Pancreas (tissue), 10 donors: ENCODE measurements around the gene MAP1A. TPM values are rescaled to one million over a fixed set of nuclear protein-coding genes. Genes with fewer than 3 reads are reported as not detected.

Source experiments
- ATAC-seq, 4 donors: fragments of 200-7000 bp; cut with Tn5 transposase; one replicate each; pipeline versions ENCODE4 v1.8.0 to v1.9.1; 2020; ENCODE audit warnings: mild to moderate bottlenecking in 4 of 4, moderate library complexity in 4 of 4
- DNase-seq, 6 donors: peaks; one replicate each; pipeline ENCODE4 v3.0.0-alpha.2; 2020
- FAIRE-seq: peaks from 2 replicates; lab custom pipeline; 2012; peaks lifted over from hg19 to GRCh38; lab: Jason Lieb, UNC
- H3K27ac ChIP-seq, 4 donors: fragments of 200-600 bp; sonication (generic); 1 replicate in 3 of 4; 2 replicates in 1 of 4; pipeline versions ENCODE4 v1.5.0 to v1.8.0; 2020
- H3K27me3 ChIP-seq, 4 donors: fragments of 200-600 bp; one replicate each; pipeline ENCODE4 v1.8.0; 2021
- H3K36me3 ChIP-seq, 3 donors: fragments of 200-600 bp; sonication (generic) in 1 of 3; one replicate each; pipeline versions ENCODE4 v1.5.0 to v1.8.0; 2020 to 2021
- H3K4me1 ChIP-seq, 3 donors: fragments of 200-600 bp; one replicate each; pipeline ENCODE4 v1.8.0; 2021
- H3K4me3 ChIP-seq, 4 donors: fragments of 200-600 bp; sonication (generic) in 2 of 4; one replicate each; pipeline versions ENCODE4 v1.5.0 to v1.8.0; 2020 to 2021
- H3K9me3 ChIP-seq, 4 donors: fragments of 200-600 bp; one replicate each; pipeline ENCODE4 v1.8.0; 2021
- CTCF ChIP-seq, 4 donors: fragments of 200-600 bp; sonication (generic) in 3 of 4; IDR thresholded peaks; one replicate each; pipeline versions ENCODE4 v1.5.0 to v1.8.0; 2021; ENCODE audit warnings: antibody characterized with exemption in 4 of 4
- WGBS, 2 donors: extraction: QIAGEN DNeasy Blood & Tissue Kit; methylation state at CpG; one replicate each; pipeline ENCODE4 v1.1.7; 2013; 5-methylcytosine and 5-hydroxymethylcytosine counted together
- intact Hi-C, 3 donors: fragments of 100-400 bp; cut with DNase I; formaldehyde crosslinking; loops; one replicate each; pipeline versions ENCODE4 v1.11.1 to v1.14.2; 2022
- polyA plus RNA-seq, 2 donors: library from polyadenylated mRNA; stranded (reverse); fragments of 200-250 nt; gene quantifications; one replicate each; pipeline ENCODE4 v1.2.3, GENCODE V29; 2013
- total RNA-seq, 6 donors: library from RNA; stranded (reverse); fragmentation: NEBNext Ultra II Directional in 4 of 6; extraction: Animal tissue kit (Norgen Biotek cat#: 25700) in 4 of 6; gene quantifications; one replicate each; pipeline versions ENCODE4 v1.2.1 to v1.2.4, GENCODE V29; 2021 to 2023
- donor health status: healthy with polysubstance abuse.
- donor health status: DM: no; HTN: no; CAD: no; lungs with moderate emphysema.
- donor health status: DM: no; HTN: no; CAD: no.
- donor health status: control.
- donor health status: control.
- donor health status: Bipolar disorder and iron deficiency.
- donor health status: DM: yes; HTN: yes; CAD: no.
- donor health status: DM: no; HTN: no; CAD: no.
- donor health status: DM: no; HTN: no; CAD: no.
- donor health status: DM: yes; HTN: yes; CAD: no.

The MAP1A gene
- total and polyA plus RNA-seq, 8 donors, result 0.59 to 4.1 (median 1.5) TPM

- TF ChIP-seq CTCF (IDR thresholded peaks at IDR 0.05), result no peak
- WGBS, 2 donors, result 80 to 91% methylated on average over 7 of the region's 7 CpGs
- H3K27ac ChIP-seq, result no peak overlapping the region
- FAIRE-seq (no peak), ATAC-seq (no peak), DNase-seq (no peak)
- intact Hi-C loops, result no loop called here
- H3K27me3 ChIP-seq, result no peaks in the 10 kb centered on the region
- no peaks in the 10 kb centered on the region for H3K4me1 ChIP-seq
- no peak overlapping the region for H3K4me3 ChIP-seq
- H3K9me3 ChIP-seq, result no peaks in the 10 kb centered on the region
- H3K36me3 ChIP-seq, result no peaks in the 10 kb centered on the region
Measured at GRCh38 chr15:43523646-43524045, 6.2 kb downstream of the MAP1A start.

GRCh38 chr15:43524254-43524845 lies 6.9 kb downstream of the MAP1A start:
- Histone ChIP-seq H3K9me3 (no peaks in the 10 kb centered on the region), H3K27ac (no peak overlapping the region), H3K4me3 (no peak overlapping the region), H3K36me3 (no peaks in the 10 kb centered on the region), H3K4me1 (no peaks in the 10 kb centered on the region), H3K27me3 (no peaks in the 10 kb centered on the region)
- intact Hi-C loops, result no loop called here
- WGBS, 2 donors, result 84 to 92% methylated on average over 4 of the region's 4 CpGs
- FAIRE-seq (no peak), ATAC-seq (no peak), DNase-seq (no peak)
- TF ChIP-seq CTCF (IDR thresholded peaks at IDR 0.05), result no peak

- no peaks in the 10 kb centered on the region for H3K9me3 ChIP-seq
- no peak overlapping the region for H3K27ac ChIP-seq
- 74 to 81% methylated on average over 4 of the region's 4 CpGs for WGBS, 2 donors
- FAIRE-seq (no peak), ATAC-seq (no peak), DNase-seq (no peak)
- H3K4me1 ChIP-seq, result no peaks in the 10 kb centered on the region
- intact Hi-C loops, result no loop called here
- TF ChIP-seq CTCF (IDR thresholded peaks at IDR 0.05), result no peak
- no peaks in the 10 kb centered on the region for H3K27me3 ChIP-seq
- no peaks in the 10 kb centered on the region for H3K36me3 ChIP-seq
- no peak overlapping the region for H3K4me3 ChIP-seq
Measured at GRCh38 chr15:43525131-43525530, 7.7 kb downstream of the MAP1A start.

- H3K36me3 ChIP-seq, result no peaks in the 10 kb centered on the region
- DNase-seq (no peak), ATAC-seq (no peak), FAIRE-seq (no peak)
- no peak overlapping the region for H3K4me3 ChIP-seq
- no peak overlapping the region for H3K27ac ChIP-seq
- no peak for TF ChIP-seq CTCF (IDR thresholded peaks at IDR 0.05)
- intact Hi-C loops, result no loop called here
- H3K27me3 ChIP-seq, result no peaks in the 10 kb centered on the region
- H3K9me3 ChIP-seq, result no peaks in the 10 kb centered on the region
- WGBS, 2 donors, result 81 to 82% methylated on average over 11 of the region's 11 CpGs
- no peaks in the 10 kb centered on the region for H3K4me1 ChIP-seq
Measured at GRCh38 chr15:43526261-43526930, 9.0 kb downstream of the MAP1A start.
